GM23338 (cell line): ENCODE data around the gene ADGRG1.
"Not testable (repeated sequence)": the region's sequence is repeated elsewhere in the genome, so short reads cannot be mapped to it uniquely, and the experiment has no call there.

Source experiments
- CREB1 ChIP-seq: fragments of 250-450 bp; sonication (Bioruptor Pico); IDR thresholded peaks from 2 replicates; pipeline ENCODE4 v1.5.0; 2020; ENCODE audit warnings: low read depth, mild to moderate bottlenecking, moderate library complexity
- EZH2 ChIP-seq: fragments of 200-600 bp; sonication (generic); IDR thresholded peaks from one replicate; pipeline ENCODE4 v1.8.0; 2017; ENCODE audit warnings: antibody characterized with exemption, mild to moderate bottlenecking, low read depth; ENCODE audit not compliant: unreplicated experiment
- TF ChIP-seq, protein P1 (sequence below), 2 experiments: fragments of 200-600 bp in 1 of 2; sonication (generic) in 1 of 2; conservative IDR thresholded peaks; 2 replicates each; pipeline versions ENCODE4 v1.5.1 to v1.6.1; 2016 to 2017; ENCODE audit warnings: antibody characterized with exemption in 2 of 2, low read depth in 2 of 2, mild to moderate bottlenecking in 2 of 2, moderate library complexity in 1 of 2

DNA sequence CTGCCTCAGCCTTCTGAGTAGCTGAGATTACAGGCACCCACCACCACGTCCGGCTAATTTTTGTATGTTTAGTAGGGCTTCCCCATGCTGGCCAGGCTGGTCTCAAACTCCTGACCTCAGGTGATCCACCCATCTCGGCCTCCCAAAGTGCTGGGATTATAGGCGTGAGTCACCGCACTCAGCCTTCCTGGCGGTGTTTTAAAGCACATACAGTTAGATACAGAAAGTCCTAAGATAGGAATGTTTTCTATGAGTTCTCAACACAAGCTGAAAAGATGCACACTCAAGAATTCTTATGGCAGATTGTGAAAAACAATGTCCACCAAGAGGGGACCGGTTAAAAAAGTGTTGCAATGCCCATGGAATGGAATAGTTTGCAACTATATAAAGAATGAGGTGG is 43.0 kb downstream of the ADGRG1 start:
- TF ChIP-seq, protein P1, sequence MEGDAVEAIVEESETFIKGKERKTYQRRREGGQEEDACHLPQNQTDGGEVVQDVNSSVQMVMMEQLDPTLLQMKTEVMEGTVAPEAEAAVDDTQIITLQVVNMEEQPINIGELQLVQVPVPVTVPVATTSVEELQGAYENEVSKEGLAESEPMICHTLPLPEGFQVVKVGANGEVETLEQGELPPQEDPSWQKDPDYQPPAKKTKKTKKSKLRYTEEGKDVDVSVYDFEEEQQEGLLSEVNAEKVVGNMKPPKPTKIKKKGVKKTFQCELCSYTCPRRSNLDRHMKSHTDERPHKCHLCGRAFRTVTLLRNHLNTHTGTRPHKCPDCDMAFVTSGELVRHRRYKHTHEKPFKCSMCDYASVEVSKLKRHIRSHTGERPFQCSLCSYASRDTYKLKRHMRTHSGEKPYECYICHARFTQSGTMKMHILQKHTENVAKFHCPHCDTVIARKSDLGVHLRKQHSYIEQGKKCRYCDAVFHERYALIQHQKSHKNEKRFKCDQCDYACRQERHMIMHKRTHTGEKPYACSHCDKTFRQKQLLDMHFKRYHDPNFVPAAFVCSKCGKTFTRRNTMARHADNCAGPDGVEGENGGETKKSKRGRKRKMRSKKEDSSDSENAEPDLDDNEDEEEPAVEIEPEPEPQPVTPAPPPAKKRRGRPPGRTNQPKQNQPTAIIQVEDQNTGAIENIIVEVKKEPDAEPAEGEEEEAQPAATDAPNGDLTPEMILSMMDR (conservative IDR thresholded peaks at IDR 0.05; ENCODE audit: low read depth in 2 of 2): not testable (repeated sequence)
- not testable (repeated sequence) for TF ChIP-seq EZH2; CREB1 (CRISPR knock-in tag)
